ENCODE measurements around the gene MAP10. TPM values are rescaled to one million over a fixed set of nuclear protein-coding genes. Genes with fewer than 3 reads are reported as not detected.

Gene MAP10
- total RNA-seq, 1 donor: 2.2 TPM

DNA sequence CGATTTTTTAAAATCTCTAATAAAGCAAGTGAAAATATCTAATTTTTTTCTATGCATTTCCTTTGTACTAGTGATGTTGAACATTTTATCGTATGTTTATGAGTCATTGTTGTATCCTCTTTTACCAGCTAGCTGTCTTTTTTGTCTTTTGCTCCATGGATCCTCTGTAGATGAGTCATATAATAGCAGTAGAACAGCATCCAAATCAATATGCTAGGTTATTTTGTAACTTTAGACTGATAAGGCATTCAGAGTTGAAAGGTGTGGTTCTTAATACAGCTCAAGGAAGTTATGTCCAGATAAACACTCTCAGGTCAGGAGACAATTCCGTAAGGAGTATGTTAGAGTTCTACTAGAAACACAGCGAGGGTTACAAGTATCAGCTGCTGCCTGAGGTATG lies 31.9 kb downstream of the MAP10 start:
- Histone ChIP-seq H3K4me3 (ENCODE audit: insufficient read depth, low read length) (no peak overlapping the region), H3K79me2 (ENCODE audit: insufficient read depth, low read length) (no peaks in the 10 kb centered on the region), H3K36me3 (ENCODE audit: insufficient read depth, low read length) (no peaks in the 10 kb centered on the region), H4K20me1 (ENCODE audit: insufficient read depth, low read length) (no peaks in the 10 kb centered on the region), H3K4me2 (ENCODE audit: insufficient read depth, low read length) (no peak overlapping the region), H3K9me3 (ENCODE audit: low read depth, low read length) (no peaks in the 10 kb centered on the region), H3K4me1 (ENCODE audit: insufficient read depth, low read length) (no peaks in the 10 kb centered on the region), H2AFZ (ENCODE audit: low read length) (no peak overlapping the region), H3K27me3 (ENCODE audit: insufficient read depth, low read length) (no peaks in the 10 kb centered on the region), H3K27ac (ENCODE audit: low read depth, low read length) (no peak overlapping the region)
- TF ChIP-seq, protein P1, sequence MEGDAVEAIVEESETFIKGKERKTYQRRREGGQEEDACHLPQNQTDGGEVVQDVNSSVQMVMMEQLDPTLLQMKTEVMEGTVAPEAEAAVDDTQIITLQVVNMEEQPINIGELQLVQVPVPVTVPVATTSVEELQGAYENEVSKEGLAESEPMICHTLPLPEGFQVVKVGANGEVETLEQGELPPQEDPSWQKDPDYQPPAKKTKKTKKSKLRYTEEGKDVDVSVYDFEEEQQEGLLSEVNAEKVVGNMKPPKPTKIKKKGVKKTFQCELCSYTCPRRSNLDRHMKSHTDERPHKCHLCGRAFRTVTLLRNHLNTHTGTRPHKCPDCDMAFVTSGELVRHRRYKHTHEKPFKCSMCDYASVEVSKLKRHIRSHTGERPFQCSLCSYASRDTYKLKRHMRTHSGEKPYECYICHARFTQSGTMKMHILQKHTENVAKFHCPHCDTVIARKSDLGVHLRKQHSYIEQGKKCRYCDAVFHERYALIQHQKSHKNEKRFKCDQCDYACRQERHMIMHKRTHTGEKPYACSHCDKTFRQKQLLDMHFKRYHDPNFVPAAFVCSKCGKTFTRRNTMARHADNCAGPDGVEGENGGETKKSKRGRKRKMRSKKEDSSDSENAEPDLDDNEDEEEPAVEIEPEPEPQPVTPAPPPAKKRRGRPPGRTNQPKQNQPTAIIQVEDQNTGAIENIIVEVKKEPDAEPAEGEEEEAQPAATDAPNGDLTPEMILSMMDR (IDR thresholded peaks at IDR 0.05; ENCODE audit: extremely low read depth, low read depth, low read length): no peak
- DNase-seq (ENCODE audit: insufficient read length, low spot score, missing footprints): no peak

DNA sequence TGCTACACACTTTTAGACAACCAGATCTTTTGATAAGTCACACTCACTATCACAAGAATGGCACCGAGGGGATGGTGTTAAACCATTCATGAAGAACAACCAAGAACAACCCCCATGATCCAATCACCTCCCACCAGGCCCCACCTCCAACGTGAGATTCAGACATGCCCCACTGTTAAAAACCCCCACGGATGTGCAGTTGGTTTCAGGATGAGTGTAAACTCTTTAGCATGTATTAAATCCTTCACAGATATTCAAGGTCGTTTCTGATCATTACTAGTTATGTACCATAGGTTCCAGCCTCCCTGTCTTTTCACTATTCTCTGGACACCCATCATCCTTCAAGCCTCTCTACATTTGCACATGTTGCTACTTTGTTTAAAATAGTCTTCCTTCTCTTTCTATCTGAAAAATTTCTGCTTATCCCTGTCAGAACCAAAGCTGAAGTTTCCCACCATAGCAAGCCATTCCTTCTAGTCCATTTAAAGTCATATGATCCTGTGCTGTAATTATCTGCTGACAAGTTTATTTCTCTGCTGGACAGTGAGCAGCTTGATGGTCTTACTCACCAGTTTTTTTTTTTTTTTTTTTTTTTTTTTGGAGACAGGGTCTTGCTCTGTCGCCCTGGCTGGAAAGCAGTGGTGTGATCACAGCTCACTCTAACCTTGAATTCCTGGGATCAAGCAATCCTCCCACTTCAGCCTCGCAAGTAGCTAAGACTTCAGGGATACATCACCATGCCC lies 36.8 kb downstream of the MAP10 start:
- TF ChIP-seq, protein P1 (IDR thresholded peaks at IDR 0.05; ENCODE audit: extremely low read depth, low read depth, low read length): no peak
- DNase-seq (ENCODE audit: insufficient read length, low spot score, missing footprints): no peak
- no peaks in the 10 kb centered on the region for H3K9me3 ChIP-seq (ENCODE audit: low read depth, low read length)
- no peak overlapping the region for H3K4me2 ChIP-seq (ENCODE audit: insufficient read depth, low read length)
- no peaks in the 10 kb centered on the region for H3K27me3 ChIP-seq (ENCODE audit: insufficient read depth, low read length)
- H3K4me1 ChIP-seq (ENCODE audit: insufficient read depth, low read length): no peaks in the 10 kb centered on the region
- no peaks in the 10 kb centered on the region for H3K79me2 ChIP-seq (ENCODE audit: insufficient read depth, low read length)
- H2AFZ ChIP-seq (ENCODE audit: low read length): no peak overlapping the region
- no peaks in the 10 kb centered on the region for H4K20me1 ChIP-seq (ENCODE audit: insufficient read depth, low read length)
- no peaks in the 10 kb centered on the region for H3K36me3 ChIP-seq (ENCODE audit: insufficient read depth, low read length)
- no peak overlapping the region for H3K4me3 ChIP-seq (ENCODE audit: insufficient read depth, low read length)
- no peak overlapping the region for H3K27ac ChIP-seq (ENCODE audit: low read depth, low read length)

DNA sequence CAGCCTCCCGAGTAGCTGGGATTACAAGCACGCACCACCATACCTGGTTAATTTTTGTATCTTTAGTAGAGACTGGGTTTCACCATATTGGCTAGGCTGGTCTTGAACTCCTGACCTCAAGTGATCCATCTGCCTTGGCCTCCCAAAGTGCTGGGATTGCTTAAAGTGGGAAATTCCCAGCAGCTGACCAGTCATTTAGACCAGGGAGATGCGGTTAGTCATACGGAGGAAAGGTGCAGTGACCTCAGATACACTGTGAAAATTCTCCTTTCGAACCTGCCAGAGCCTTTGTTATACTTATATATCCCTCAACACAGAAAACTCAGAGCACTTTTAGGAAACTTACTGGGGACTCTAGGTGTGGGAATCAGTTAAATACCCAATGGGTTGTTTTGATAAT lies 39.6 kb downstream of the MAP10 start:
- Histone ChIP-seq H3K36me3 (ENCODE audit: insufficient read depth, low read length) (no peaks in the 10 kb centered on the region), H3K4me2 (ENCODE audit: insufficient read depth, low read length) (no peak overlapping the region), H3K4me1 (ENCODE audit: insufficient read depth, low read length) (no peaks in the 10 kb centered on the region), H4K20me1 (ENCODE audit: insufficient read depth, low read length) (no peaks in the 10 kb centered on the region), H3K79me2 (ENCODE audit: insufficient read depth, low read length) (no peaks in the 10 kb centered on the region), H3K27ac (ENCODE audit: low read depth, low read length) (no peak overlapping the region), H3K4me3 (ENCODE audit: insufficient read depth, low read length) (no peak overlapping the region), H2AFZ (ENCODE audit: low read length) (no peak overlapping the region), H3K27me3 (ENCODE audit: insufficient read depth, low read length) (no peaks in the 10 kb centered on the region), H3K9me3 (ENCODE audit: low read depth, low read length) (no peaks in the 10 kb centered on the region)
- no peak for DNase-seq (ENCODE audit: insufficient read length, low spot score, missing footprints)
- TF ChIP-seq, protein P1 (IDR thresholded peaks at IDR 0.05; ENCODE audit: extremely low read depth, low read depth, low read length): no peak

DNA sequence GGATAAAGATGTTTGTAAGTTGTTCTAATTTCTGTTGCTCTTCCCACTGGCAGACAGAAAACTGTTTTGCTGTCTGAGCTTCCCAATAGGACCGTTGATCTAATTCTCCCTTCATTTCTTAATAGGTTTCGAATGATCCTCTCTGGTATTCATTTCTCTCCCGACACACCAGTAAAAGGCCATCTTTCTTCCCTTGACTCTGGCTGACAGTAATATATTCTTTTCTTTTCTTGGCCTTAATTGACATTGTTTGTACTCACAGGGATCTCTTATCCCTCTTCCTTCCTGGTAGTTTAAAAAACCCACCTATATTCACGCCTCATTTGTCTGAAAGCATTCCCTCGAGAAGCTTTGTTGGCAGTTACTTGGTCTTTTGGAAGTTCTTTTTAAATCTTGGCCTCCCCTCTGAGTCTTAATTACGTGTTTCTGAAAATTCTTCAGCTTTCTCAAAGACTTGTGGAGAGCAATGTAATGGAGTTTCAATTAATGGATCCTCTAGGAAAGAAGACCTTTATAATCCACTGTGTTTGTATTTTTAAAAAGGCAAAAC lies 40.3 kb downstream of the MAP10 start:
- DNase-seq (ENCODE audit: insufficient read length, low spot score, missing footprints): no peak
- H2AFZ ChIP-seq (ENCODE audit: low read length): no peak overlapping the region
- H3K27me3 ChIP-seq (ENCODE audit: insufficient read depth, low read length): no peaks in the 10 kb centered on the region
- TF ChIP-seq, protein P1 (IDR thresholded peaks at IDR 0.05; ENCODE audit: extremely low read depth, low read depth, low read length): no peak
- H3K79me2 ChIP-seq (ENCODE audit: insufficient read depth, low read length): no peaks in the 10 kb centered on the region
- H3K4me1 ChIP-seq (ENCODE audit: insufficient read depth, low read length): no peaks in the 10 kb centered on the region
- H3K9me3 ChIP-seq (ENCODE audit: low read depth, low read length): no peaks in the 10 kb centered on the region
- no peak overlapping the region for H3K4me2 ChIP-seq (ENCODE audit: insufficient read depth, low read length)
- H3K36me3 ChIP-seq (ENCODE audit: insufficient read depth, low read length): no peaks in the 10 kb centered on the region
- H3K27ac ChIP-seq (ENCODE audit: low read depth, low read length): no peak overlapping the region
- H4K20me1 ChIP-seq (ENCODE audit: insufficient read depth, low read length): no peaks in the 10 kb centered on the region
- no peak overlapping the region for H3K4me3 ChIP-seq (ENCODE audit: insufficient read depth, low read length)

All from osteoblast (primary cell).